Posterior cingulate gyrus (tissue), 11 donors: Measurements from ENCODE around the gene SAYSD1.
A peak's percentile ranks its signal among the peaks of the same experiment; 100 is the strongest.

Source experiments
- DNase-seq, 10 donors: peaks; one replicate each; pipeline versions ENCODE4 v3.0.0 to v3.0.0-alpha.2; 2020 to 2021; ENCODE audit warnings: mixed read lengths in 3 of 10
- intact Hi-C: fragments of 100-400 bp; cut with DNase I; formaldehyde crosslinking; loops from one replicate; pipeline ENCODE4 v1.15.1; 2023

SAYSD1 gene

GRCh38 chr6:39060467-39061160 lies 54.4 kb downstream of the SAYSD1 start:
- intact Hi-C loops, result no loop called here
- peak in 3 of 10 donors; percentile 15 to 64 (median 45) for DNase-seq

GRCh38 chr6:39059496-39060310 lies 55.3 kb downstream of the SAYSD1 start:
- intact Hi-C loops, result no loop called here
- DNase-seq, result peak in 2 of 10 donors; percentile 14 to 35

GRCh38 chr6:39058471-39059147 lies 56.4 kb downstream of the SAYSD1 start:
- intact Hi-C loops, result no loop called here
- peak in 1 of 10 donors; percentile 54 for DNase-seq

- DNase-seq, result peak in 1 of 10 donors; percentile 40
- intact Hi-C loops, result no loop called here
Measured at GRCh38 chr6:39057251-39058155, 57.5 kb downstream of the SAYSD1 start.

- intact Hi-C loops, result no loop called here
- peak in 1 of 10 donors; percentile 57 for DNase-seq
Measured at GRCh38 chr6:39056681-39057080, 58.3 kb downstream of the SAYSD1 start.

- peak in 2 of 10 donors; percentile 54 to 75 for DNase-seq
- intact Hi-C loops, result no loop called here
Measured at GRCh38 chr6:39056191-39056590, 58.8 kb downstream of the SAYSD1 start.

- intact Hi-C loops, result no loop called here
- peak in 1 of 10 donors; percentile 41 for DNase-seq
Measured at GRCh38 chr6:39055661-39056060, 59.3 kb downstream of the SAYSD1 start.

GRCh38 chr6:39054577-39055142 lies 60.3 kb downstream of the SAYSD1 start:
- DNase-seq, result peak in 1 of 10 donors; percentile 50
- intact Hi-C loops, result no loop called here
